Measurements from ENCODE around the gene STOM. TPM values are rescaled to one million over a fixed set of nuclear protein-coding genes. Genes with fewer than 3 reads are reported as not detected.

The STOM gene
- polyA plus RNA-seq, 3 donors = 23.8 to 66.9 (median 63.8) TPM

GRCh38 chr9:121298016-121298538 is 72.0 kb downstream of the STOM start:
- peaks cover 39 to 47% of the 10 kb centered on the region in 2 donors for H3K4me1 ChIP-seq (ENCODE audit: control insufficient read depth in 1 of 2, insufficient read depth in 2 of 2, low read length in 2 of 2)
- H3K36me3 Mint-ChIP-seq = peaks cover 26 to 34% of the 10 kb centered on the region in 2 donors
- H3K4me3 Mint-ChIP-seq = peak overlapping the region in 1 of 2 donors; percentile 4
- H3K27me3 ChIP-seq (ENCODE audit: control insufficient read depth in 2 of 2, insufficient read depth in 2 of 2, low read length in 2 of 2) = peaks cover 0 to 8% of the 10 kb centered on the region in 2 donors
- no peak overlapping the region for H3K4me3 ChIP-seq (replicated peaks in 1 of 3; ENCODE audit: low read depth in 2 of 3, low read length in 3 of 3)
- no peak overlapping the region for H2AFZ ChIP-seq (ENCODE audit: insufficient read depth, low read depth, low read length, poor library complexity, severe bottlenecking)
- no peaks in the 10 kb centered on the region for H3K9me3 Mint-ChIP-seq
- 89% methylated on average over 3 of the region's 7 CpGs for WGBS (ENCODE audit: insufficient coverage)
- H3K27me3 Mint-ChIP-seq (ENCODE audit: low read depth in 3 of 3) = peaks cover 6 to 13% (median 7%) of the 10 kb centered on the region in 3 donors
- H4K20me1 ChIP-seq (ENCODE audit: insufficient read depth, low read length) = peaks cover 11% of the 10 kb centered on the region
- no peak overlapping the region for H3K4me2 ChIP-seq (replicated peaks; ENCODE audit: extremely low read depth, low read length, poor library complexity, severe bottlenecking)
- no peak for DNase-seq
- H3K9ac ChIP-seq (ENCODE audit: insufficient read depth, low read length, poor library complexity, severe bottlenecking) = no peak overlapping the region
- peaks cover 21% of the 10 kb centered on the region for H3K79me2 ChIP-seq (ENCODE audit: insufficient read depth, low read length)
- peak overlapping the region in 5 of 7 donors; percentile 36 to 77 (median 45) for H3K27ac Mint-ChIP-seq
- TF ChIP-seq CTCF (IDR thresholded peaks at IDR 0.05) = no peak
- H3K4me1 Mint-ChIP-seq = peaks cover 45% of the 10 kb centered on the region
- H3K9me3 ChIP-seq (replicated peaks in 1 of 2; ENCODE audit: control insufficient read depth in 1 of 2, insufficient read depth in 1 of 2, low read length in 2 of 2) = no peaks in the 10 kb centered on the region
- intact Hi-C loops (cut with micrococcal nuclease) = no loop called here
- H3K36me3 ChIP-seq (replicated peaks in 1 of 2; ENCODE audit: control insufficient read depth in 1 of 2, insufficient read depth in 2 of 2, low read length in 2 of 2) = peaks cover 14 to 35% of the 10 kb centered on the region in 2 donors
- no peak overlapping the region for H3K27ac ChIP-seq (ENCODE audit: low read depth in 1 of 2, low read length in 2 of 2)

GRCh38 chr9:121297389-121297788 is 72.7 kb downstream of the STOM start:
- H3K36me3 ChIP-seq (replicated peaks in 1 of 2; ENCODE audit: control insufficient read depth in 1 of 2, insufficient read depth in 2 of 2, low read length in 2 of 2) = peaks cover 7 to 34% of the 10 kb centered on the region in 2 donors
- peaks cover 22 to 33% of the 10 kb centered on the region in 2 donors for H3K36me3 Mint-ChIP-seq
- H3K27ac ChIP-seq (ENCODE audit: low read depth in 1 of 2, low read length in 2 of 2) = peak overlapping the region in 1 of 2 donors; percentile 28
- H3K27me3 ChIP-seq (ENCODE audit: control insufficient read depth in 2 of 2, insufficient read depth in 2 of 2, low read length in 2 of 2) = peaks cover 0 to 8% of the 10 kb centered on the region in 2 donors
- H3K9me3 ChIP-seq (replicated peaks in 1 of 2; ENCODE audit: control insufficient read depth in 1 of 2, insufficient read depth in 1 of 2, low read length in 2 of 2) = no peaks in the 10 kb centered on the region
- no peak overlapping the region for H3K9ac ChIP-seq (ENCODE audit: insufficient read depth, low read length, poor library complexity, severe bottlenecking)
- H3K4me3 ChIP-seq (replicated peaks in 1 of 3; ENCODE audit: low read depth in 2 of 3, low read length in 3 of 3) = peak overlapping the region in 1 of 3 experiments; percentile 6
- peak in 2 of 3 donors; percentile 26 to 47 for DNase-seq
- H3K27me3 Mint-ChIP-seq (ENCODE audit: low read depth in 3 of 3) = peaks cover 7 to 13% (median 9%) of the 10 kb centered on the region in 3 donors
- H3K4me1 ChIP-seq (ENCODE audit: control insufficient read depth in 1 of 2, insufficient read depth in 2 of 2, low read length in 2 of 2) = peaks cover 39 to 47% of the 10 kb centered on the region in 2 donors
- no peaks in the 10 kb centered on the region for H3K9me3 Mint-ChIP-seq
- H3K4me2 ChIP-seq (replicated peaks; ENCODE audit: extremely low read depth, low read length, poor library complexity, severe bottlenecking) = peak overlapping the region; percentile 13
- intact Hi-C loops (cut with micrococcal nuclease) = no loop called here
- WGBS (ENCODE audit: insufficient coverage) = no CpG with 5 or more reads among the region's 4 CpGs
- H3K4me3 Mint-ChIP-seq = peak overlapping the region in 1 of 2 donors; percentile 31
- peaks cover 47% of the 10 kb centered on the region for H3K4me1 Mint-ChIP-seq
- H4K20me1 ChIP-seq (ENCODE audit: insufficient read depth, low read length) = peaks cover 11% of the 10 kb centered on the region
- peak overlapping the region in 6 of 7 donors; percentile 4 to 84 (median 72) for H3K27ac Mint-ChIP-seq
- peaks cover 21% of the 10 kb centered on the region for H3K79me2 ChIP-seq (ENCODE audit: insufficient read depth, low read length)
- TF ChIP-seq CTCF (IDR thresholded peaks at IDR 0.05) = no peak
- H2AFZ ChIP-seq (ENCODE audit: insufficient read depth, low read depth, low read length, poor library complexity, severe bottlenecking) = no peak overlapping the region
